Neural progenitor cell (in vitro differentiated cells): Measurements from ENCODE around the gene HSF2.

Experiments used
- EZH2 ChIP-seq: fragments of 200-600 bp; sonication (generic); IDR thresholded peaks from 2 replicates; pipeline ENCODE4 v1.6.1; 2017; ENCODE audit warnings: antibody characterized with exemption, mild to moderate bottlenecking, moderate library complexity
- TF ChIP-seq, protein P1 (sequence below): fragments of 200-600 bp; sonication (generic); IDR thresholded peaks from 2 replicates; pipeline ENCODE4 v1.5.1; 2017; ENCODE audit warnings: antibody characterized with exemption, mild to moderate bottlenecking

DNA sequence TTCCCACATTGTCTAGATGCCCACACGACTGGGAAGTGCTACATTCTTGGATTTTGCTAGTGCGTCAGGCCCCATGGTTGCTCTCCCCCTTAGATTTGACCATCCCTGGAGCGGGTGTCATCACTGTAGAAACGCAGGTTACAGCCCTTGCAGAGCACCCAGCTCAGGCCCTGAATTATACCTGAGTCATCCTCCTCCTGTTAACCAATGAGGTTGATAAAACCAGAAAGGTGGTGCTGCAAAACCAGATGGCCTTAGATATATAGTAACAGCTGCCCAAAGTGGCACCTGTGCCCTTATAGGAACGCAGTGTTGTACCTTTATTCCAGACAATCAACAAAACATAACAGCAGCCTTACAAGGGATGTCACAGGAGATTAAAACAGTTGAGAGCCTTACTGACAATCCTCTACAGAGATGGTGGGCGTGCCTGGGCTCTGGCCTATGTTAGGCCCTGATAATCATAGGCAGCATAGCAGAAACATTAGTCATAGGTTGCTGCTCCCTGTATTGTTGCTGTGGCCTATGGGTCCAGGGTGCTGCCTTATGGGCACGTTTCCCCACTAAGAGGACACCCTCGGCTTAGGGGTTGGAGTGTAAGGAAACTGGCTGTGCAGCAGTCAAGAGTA, 33.6 kb upstream of the HSF2 start:
- TF ChIP-seq, protein P1, sequence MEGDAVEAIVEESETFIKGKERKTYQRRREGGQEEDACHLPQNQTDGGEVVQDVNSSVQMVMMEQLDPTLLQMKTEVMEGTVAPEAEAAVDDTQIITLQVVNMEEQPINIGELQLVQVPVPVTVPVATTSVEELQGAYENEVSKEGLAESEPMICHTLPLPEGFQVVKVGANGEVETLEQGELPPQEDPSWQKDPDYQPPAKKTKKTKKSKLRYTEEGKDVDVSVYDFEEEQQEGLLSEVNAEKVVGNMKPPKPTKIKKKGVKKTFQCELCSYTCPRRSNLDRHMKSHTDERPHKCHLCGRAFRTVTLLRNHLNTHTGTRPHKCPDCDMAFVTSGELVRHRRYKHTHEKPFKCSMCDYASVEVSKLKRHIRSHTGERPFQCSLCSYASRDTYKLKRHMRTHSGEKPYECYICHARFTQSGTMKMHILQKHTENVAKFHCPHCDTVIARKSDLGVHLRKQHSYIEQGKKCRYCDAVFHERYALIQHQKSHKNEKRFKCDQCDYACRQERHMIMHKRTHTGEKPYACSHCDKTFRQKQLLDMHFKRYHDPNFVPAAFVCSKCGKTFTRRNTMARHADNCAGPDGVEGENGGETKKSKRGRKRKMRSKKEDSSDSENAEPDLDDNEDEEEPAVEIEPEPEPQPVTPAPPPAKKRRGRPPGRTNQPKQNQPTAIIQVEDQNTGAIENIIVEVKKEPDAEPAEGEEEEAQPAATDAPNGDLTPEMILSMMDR: no peak
- TF ChIP-seq EZH2: no peak
